NK-92 (cell line): ENCODE results near the gene WDR82.
"Not testable (repeated sequence)": the region's sequence is repeated elsewhere in the genome, so short reads cannot be mapped to it uniquely, and the experiment has no call there.

Experiments
- DNase-seq: peaks from one replicate; lab custom pipeline; 2025; ENCODE audit not compliant: unreplicated experiment; lab: John Stamatoyannopoulos, UW

WDR82 gene

DNA sequence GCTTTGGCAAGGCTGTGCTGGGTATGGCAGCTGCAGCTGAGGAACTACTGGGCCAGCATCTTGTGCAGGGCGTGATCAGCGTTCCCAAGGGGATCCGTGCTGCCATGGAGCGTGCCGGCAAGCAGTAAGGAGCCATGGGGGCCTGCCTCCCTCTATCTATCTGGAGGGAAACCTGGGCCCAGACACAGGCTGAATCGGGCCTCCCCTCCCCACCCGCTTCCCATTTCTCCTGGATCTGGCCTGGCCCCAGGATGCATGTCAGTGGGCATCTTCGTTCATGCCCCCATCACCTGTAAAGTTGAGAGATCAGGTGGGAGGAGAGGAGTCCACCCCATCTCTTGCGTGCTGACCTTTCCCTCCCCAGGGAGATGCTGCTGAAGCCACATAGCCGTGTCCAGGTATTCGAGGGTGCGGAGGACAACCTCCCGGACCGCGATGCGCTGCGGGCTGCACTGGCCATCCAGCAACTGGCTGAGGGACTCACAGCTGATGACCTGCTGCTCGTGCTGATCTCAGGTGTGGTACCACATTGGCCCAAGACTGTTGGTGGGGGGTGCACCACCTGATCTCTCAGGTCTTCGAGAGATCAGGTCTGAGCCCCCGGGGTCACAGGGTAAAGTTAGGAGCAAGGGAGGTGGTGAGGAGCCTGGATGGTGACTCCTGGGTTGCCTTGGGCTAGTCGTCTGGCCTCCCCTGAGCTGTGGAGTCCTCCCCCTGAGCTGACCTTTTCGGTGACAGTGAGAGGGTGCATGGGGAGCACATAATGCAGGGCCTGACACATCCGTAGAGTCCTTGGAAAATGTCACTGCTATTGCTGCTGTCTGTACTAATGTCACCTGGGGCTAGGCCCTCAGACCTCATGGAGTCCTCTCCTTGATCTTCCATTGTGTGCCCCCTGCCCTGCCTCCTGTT is 12.4 kb upstream of the WDR82 start:
- DNase-seq = no peak

GRCh38 chr3:52289747-52290595 is 11.5 kb upstream of the WDR82 start:
- no peak for DNase-seq

- DNase-seq = no peak
These were observed 10.9 kb upstream of the WDR82 start for GRCh38 chr3:52289338-52289746.

DNA sequence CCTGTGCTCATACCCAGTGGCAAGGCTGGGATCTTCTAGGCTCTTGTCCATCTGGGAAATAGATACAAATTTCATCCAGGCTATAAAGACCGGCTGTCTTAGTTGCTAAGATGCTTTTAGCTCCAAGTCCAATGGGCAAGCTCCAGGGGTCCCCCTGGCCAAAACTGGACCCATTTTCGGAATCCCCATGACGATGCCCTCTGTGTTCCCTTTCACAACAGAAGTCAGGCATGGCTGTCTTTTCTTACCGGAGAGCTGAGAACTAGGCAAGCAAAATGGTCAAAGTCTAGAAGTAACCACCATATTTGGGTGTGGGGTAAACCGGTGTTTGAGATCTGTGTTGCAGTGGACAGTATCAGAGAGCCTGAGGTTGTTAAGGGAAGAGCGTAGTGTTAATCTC is 10.2 kb upstream of the WDR82 start:
- DNase-seq = no peak

- no peak for DNase-seq
These were observed 8.3 kb upstream of the WDR82 start for GRCh38 chr3:52286777-52287110.

DNA sequence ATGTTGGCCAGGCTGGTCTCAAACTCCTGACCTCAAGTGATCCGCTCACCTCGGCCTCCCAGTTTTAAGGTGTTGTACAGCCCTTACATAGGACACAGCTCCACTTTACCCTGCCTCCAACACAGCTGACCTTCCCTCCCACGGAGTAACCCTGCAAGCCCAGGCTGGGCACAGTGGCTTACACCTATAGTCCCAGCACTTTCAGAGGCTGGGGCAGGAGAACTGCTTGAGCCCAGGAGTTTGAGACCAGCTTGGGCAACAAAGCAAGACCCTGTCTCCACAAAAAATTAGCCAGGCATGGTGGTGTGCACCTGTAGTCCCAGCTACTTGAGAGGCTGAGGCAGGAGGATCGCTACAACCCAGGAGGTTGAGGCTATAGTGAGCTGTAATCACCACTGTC is 5.6 kb upstream of the WDR82 start:
- not testable (repeated sequence) for DNase-seq

GRCh38 chr3:52283306-52283705 is 4.9 kb upstream of the WDR82 start:
- no peak for DNase-seq

GRCh38 chr3:52281981-52282801 is 3.7 kb upstream of the WDR82 start:
- no peak for DNase-seq

- DNase-seq = no peak
These were observed 1.6 kb upstream of the WDR82 start for GRCh38 chr3:52280050-52280461.

DNA sequence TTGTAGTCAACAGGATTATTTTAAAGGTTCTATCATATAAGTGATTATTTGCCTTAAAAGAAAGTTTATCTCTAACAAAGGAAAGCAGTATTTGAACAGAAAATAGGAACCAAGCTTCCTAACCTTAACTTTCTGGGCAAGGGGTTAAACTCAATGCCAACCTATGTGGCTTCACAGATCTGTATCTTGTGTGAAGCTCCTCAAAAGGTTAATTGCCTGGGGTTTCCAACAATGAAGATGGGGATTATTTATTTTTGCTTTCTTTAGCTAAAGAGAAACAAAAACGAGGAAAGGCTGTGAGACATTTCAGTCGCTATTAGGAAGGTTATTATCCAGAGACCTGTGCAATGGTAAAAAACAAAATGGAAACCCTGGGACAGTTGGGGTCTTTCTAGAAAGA is 1.1 kb upstream of the WDR82 start:
- no peak for DNase-seq

DNA sequence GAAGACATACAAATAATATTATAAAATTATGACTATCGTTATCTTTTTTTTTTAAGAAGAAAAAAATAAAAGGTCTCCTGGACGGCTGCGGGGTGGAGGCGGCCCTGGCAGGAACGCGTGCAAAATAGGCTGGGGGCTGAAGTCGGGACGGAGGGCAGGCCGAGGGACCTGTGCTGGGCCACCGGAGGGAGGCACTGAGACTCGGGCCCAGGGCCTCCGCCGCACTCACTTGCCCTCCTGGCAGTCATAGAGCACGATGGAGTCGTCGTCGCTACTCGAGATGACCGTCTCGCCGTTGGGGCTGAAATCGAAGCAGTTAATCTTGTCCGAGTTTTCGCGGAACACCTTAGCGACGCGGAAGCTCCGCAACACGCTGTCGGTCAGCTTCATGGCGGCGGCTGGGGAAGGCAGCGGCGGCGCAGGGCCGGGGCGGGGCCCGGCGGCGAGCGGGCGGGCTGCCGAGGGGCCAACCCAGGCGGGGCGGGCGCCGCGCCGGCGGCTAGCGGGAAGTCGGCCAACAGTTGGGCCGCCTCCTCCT is 408 bp downstream of the WDR82 start:
- no peak for DNase-seq

DNA sequence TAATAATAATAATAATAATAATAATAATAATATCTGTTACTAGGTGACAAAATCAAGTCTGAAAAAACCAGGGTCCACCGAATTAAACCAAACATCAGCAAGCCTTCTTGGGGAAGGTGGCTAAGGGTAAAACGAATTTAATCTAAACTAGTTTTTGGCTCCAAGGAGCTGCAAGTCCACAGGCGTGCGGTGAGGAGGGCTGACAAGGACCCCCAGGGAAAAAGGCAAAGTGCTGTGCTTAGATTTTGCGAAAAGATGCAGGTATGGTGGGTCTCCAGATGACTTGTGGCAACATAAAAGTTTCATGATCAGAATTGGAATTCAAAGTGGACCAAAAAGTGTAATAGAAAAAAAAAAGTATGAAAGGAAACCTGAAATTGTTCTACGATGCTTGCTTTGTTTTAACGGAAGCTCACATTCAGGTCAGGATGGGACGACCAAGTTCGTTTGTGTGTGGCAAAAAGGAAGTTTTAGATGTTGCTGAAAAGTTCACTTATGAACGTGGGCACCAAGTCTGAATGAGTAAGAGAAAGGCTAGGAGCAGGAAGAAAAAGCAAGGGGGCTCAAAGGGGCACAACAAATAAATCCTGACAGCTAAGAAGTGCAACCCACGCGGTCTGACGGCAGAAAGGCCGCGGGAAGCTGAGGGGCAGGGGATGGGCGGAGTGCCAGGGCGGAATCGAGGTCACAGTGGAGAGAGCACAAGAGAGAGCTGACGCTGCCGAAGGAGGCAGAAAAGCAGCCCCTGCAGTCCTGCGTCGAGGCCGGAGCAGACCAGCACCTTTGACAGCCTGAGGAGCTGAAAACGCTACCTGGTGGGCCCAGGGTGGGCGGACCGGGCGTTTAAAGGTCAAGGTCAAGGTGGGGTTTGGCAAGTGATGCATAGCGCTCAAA is 1.1 kb downstream of the WDR82 start:
- no peak for DNase-seq

- DNase-seq = not testable (repeated sequence)
These were observed 3.7 kb downstream of the WDR82 start for GRCh38 chr3:52274781-52275180.

- DNase-seq = no peak
These were observed 5.6 kb downstream of the WDR82 start for GRCh38 chr3:52272831-52273230.

DNA sequence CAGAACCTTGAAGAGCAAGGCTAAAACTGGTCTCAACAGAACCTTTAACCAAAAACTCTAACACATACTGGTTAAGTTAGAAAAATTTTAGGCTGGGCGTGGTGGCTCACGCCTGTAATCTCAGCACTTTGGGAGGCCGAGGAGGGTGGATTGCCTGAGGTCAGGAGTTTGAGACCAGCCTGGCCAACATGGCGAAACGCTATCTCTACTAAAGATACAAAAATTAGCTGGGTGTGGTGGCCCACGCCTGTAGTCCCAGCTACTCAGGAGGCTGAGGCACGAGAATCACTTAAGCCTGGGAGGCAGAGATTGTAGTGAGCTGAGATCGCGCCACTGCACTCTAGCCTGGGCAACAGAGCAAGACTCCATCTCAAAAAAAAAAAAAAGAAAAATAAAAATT is 6.3 kb downstream of the WDR82 start:
- not testable (repeated sequence) for DNase-seq

DNA sequence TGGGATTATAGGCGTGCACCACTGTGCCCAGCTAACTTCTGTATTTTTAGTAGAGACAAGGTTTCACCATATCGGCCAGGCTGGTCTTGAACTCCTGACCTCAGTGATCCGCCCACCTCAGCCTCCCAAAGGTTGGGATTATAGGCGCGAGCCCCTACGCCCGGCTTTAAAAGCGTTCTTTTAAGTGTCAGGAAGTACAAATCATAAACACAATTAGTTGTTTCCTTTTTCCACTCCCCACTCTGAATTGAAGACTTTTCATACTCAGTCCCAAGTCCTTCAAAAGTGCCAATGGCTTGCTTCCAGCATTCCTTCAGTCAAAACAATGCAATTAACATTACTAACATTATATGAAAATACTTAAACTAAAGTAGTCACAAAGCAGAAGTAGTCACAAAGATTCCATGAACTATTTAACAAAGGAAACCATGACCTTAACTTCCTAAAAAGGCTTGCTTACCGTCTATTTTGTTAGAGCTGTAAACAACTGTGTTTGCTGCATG is 8.1 kb downstream of the WDR82 start:
- no peak for DNase-seq

DNA sequence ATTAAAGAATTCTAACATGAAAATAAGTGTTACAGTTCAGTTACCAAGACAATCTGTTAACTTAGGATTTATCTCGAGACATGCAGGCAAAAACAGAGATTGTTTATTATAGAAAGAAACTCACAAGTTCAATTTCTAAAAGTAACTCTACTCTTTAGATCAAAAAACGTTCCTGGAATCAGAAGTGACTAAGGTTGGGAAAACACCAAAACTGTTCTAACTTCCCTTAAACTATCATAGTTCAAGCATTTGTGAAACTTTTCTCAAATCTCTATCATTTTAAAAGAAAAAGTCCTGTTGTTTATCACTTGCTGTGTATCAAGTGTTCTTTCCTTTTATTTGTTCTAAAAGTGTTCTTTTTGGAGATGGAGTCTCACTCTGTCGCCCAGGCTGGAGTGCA is 8.7 kb downstream of the WDR82 start:
- no peak for DNase-seq

- DNase-seq = no peak
These were observed 10.4 kb downstream of the WDR82 start for GRCh38 chr3:52268036-52268435.

GRCh38 chr3:52265387-52265786 is 13.1 kb downstream of the WDR82 start:
- no peak for DNase-seq

DNA sequence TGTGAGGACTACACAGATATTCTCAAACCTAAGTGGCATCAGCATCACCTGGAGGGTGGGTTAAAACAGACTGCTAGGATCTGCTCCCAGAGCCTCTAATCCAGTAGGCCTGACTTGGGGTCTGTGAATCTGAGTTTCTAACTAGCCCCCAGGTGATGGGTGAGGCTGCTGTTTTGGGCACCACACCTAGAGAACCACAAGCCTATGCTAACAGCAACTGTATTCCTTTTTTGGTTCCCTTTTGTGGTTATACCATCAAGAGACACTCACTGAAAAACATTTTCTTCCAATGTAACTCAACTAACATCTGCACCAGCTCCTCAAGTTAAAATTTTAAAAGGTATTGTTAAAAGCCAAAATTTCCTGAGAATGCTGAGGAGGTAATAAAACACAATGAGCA is 16.0 kb downstream of the WDR82 start:
- no peak for DNase-seq
